PFSK-1 (cell line): ENCODE data around the gene LARP1.

Experiments used
- POLR2AphosphoS5 ChIP-seq: IDR thresholded peaks from 2 replicates; pipeline ENCODE4 v1.6.1; 2012; ENCODE audit warnings: low read depth, mild to moderate bottlenecking, control low read depth, low read length, moderate library complexity
- REST ChIP-seq, 2 experiments: IDR thresholded peaks; 2 replicates each; pipeline versions ENCODE4 v1.6.1 to v1.8.0; 2011 to 2012; ENCODE audit warnings: low read depth in 2 of 2, low read length in 2 of 2, control low read depth in 1 of 2, inconsistent platforms in 1 of 2, mild to moderate bottlenecking in 1 of 2, moderate library complexity in 1 of 2; ENCODE audit not compliant: insufficient read depth in 1 of 2
- SIN3A ChIP-seq: IDR thresholded peaks from 2 replicates; pipeline ENCODE4 v1.6.1; 2012; ENCODE audit warnings: mild to moderate bottlenecking, low read length, moderate library complexity, borderline replicate concordance; ENCODE audit not compliant: insufficient read depth
- TAF1 ChIP-seq: IDR thresholded peaks from 2 replicates; pipeline ENCODE4 v1.6.1; 2012; ENCODE audit warnings: low read length, control low read depth, borderline replicate concordance; ENCODE audit not compliant: insufficient read depth

GRCh38 chr5:154709368-154710305 is 45.5 kb upstream of the LARP1 start:
- TF ChIP-seq TAF1 (no peak), POLR2AphosphoS5 (no peak), SIN3A (no peak), REST (IDR thresholded peaks at IDR 0.05; ENCODE audit: insufficient read depth in 1 of 2, low read depth in 2 of 2, low read length in 2 of 2) (no peak)
